H9 (cell line): ENCODE data around the gene NALCN. TPM values are rescaled to one million over a fixed set of nuclear protein-coding genes. Genes with fewer than 3 reads are reported as not detected.

Experiments
- DNase-seq: peaks from one replicate; pipeline ENCODE4 v3.0.0-alpha.2; 2017
- H2AFZ ChIP-seq: one replicate; pipeline ENCODE4 v1.6.1; 2013; ENCODE audit warnings: mild to moderate bottlenecking, low read length, control low read depth, moderate library complexity
- H2AK5ac ChIP-seq: 2 replicates; pipeline ENCODE4 v1.6.1; 2013; ENCODE audit warnings: low read length, control low read depth, mixed read lengths; ENCODE audit not compliant: insufficient read length
- H2BK120ac ChIP-seq: one replicate; pipeline ENCODE4 v1.6.1; 2013; ENCODE audit warnings: low read depth, mild to moderate bottlenecking, low read length, control low read depth, inconsistent platforms; ENCODE audit not compliant: poor library complexity, severe bottlenecking
- H2BK12ac ChIP-seq: 2 replicates; pipeline ENCODE4 v1.6.1; 2013; ENCODE audit warnings: low read length, control low read depth, mixed read lengths, low read depth; ENCODE audit not compliant: insufficient read length
- H2BK15ac ChIP-seq: 2 replicates; pipeline ENCODE4 v1.6.1; 2013; ENCODE audit warnings: low read depth, low read length, control low read depth
- H2BK20ac ChIP-seq: one replicate; pipeline ENCODE4 v1.6.1; 2013; ENCODE audit warnings: low read depth, mild to moderate bottlenecking, low read length, control low read depth, inconsistent platforms; ENCODE audit not compliant: poor library complexity, severe bottlenecking
- H2BK5ac ChIP-seq: 2 replicates; pipeline ENCODE4 v1.6.1; 2013; ENCODE audit warnings: low read length, control low read depth, mixed read lengths; ENCODE audit not compliant: insufficient read length
- H3K14ac ChIP-seq: 2 replicates; pipeline ENCODE4 v1.6.1; 2013; ENCODE audit warnings: low read length, control low read depth; ENCODE audit not compliant: insufficient read depth
- H3K18ac ChIP-seq: 2 replicates; pipeline ENCODE4 v1.6.1; 2013; ENCODE audit warnings: low read depth, mild to moderate bottlenecking, mixed read lengths, low read length, control low read depth; ENCODE audit not compliant: insufficient read length
- H3K23ac ChIP-seq: 2 replicates; pipeline ENCODE4 v1.6.1; 2013; ENCODE audit warnings: low read length, control low read depth, mixed read lengths, low read depth; ENCODE audit not compliant: insufficient read length
- H3K23me2 ChIP-seq: 2 replicates; pipeline ENCODE4 v1.6.1; 2013; ENCODE audit warnings: low read depth, mild to moderate bottlenecking, mixed read lengths, low read length, control low read depth; ENCODE audit not compliant: insufficient read length, poor library complexity, severe bottlenecking
- H3K27ac ChIP-seq: 2 replicates; pipeline ENCODE4 v1.5.1; 2013; ENCODE audit warnings: low read length, control low read depth, mixed read lengths, low read depth; ENCODE audit not compliant: insufficient read length
- H3K27me3 ChIP-seq: 2 replicates; pipeline ENCODE4 v1.6.1; 2013; ENCODE audit warnings: low read length, control low read depth, inconsistent platforms; ENCODE audit not compliant: insufficient read depth
- H3K4ac ChIP-seq: 2 replicates; pipeline ENCODE4 v1.6.1; 2013; ENCODE audit warnings: low read depth, mild to moderate bottlenecking, control low read depth, inconsistent platforms, low read length, moderate library complexity
- H3K4me1 ChIP-seq: 2 replicates; pipeline ENCODE4 v1.6.1; 2013; ENCODE audit warnings: low read length, control low read depth, inconsistent platforms; ENCODE audit not compliant: insufficient read depth
- H3K4me2 ChIP-seq: 2 replicates; pipeline ENCODE4 v1.6.1; 2013; ENCODE audit warnings: low read length, control low read depth, mixed read lengths; ENCODE audit not compliant: insufficient read length, insufficient read depth
- H3K56ac ChIP-seq: 2 replicates; pipeline ENCODE4 v1.6.1; 2013; ENCODE audit warnings: low read depth, mild to moderate bottlenecking, mixed read lengths, low read length, control low read depth; ENCODE audit not compliant: insufficient read length
- H3K79me1 ChIP-seq: 2 replicates; pipeline ENCODE4 v1.6.1; 2013; ENCODE audit warnings: low read depth, mild to moderate bottlenecking, moderate library complexity, low read length, control low read depth, inconsistent platforms; ENCODE audit not compliant: insufficient read depth, poor library complexity, severe bottlenecking
- H3K79me2 ChIP-seq: 2 replicates; pipeline ENCODE4 v1.6.1; 2013; ENCODE audit warnings: low read length, control low read depth, inconsistent platforms; ENCODE audit not compliant: insufficient read depth
- H3K9ac ChIP-seq: 2 replicates; pipeline ENCODE4 v1.6.1; 2013; ENCODE audit warnings: low read length, control low read depth, mixed read lengths; ENCODE audit not compliant: insufficient read length; ENCODE audit errors: extremely low read depth
- H3K9me3 ChIP-seq: one replicate; pipeline ENCODE4 v1.6.1; 2013; ENCODE audit warnings: low read depth, low read length, inconsistent platforms; ENCODE audit not compliant: control insufficient read depth
- H3T11ph ChIP-seq: one replicate; pipeline ENCODE4 v1.6.1; 2013; ENCODE audit warnings: mild to moderate bottlenecking, low read length, control low read depth, inconsistent platforms
- H4K20me1 ChIP-seq: one replicate; pipeline ENCODE4 v1.6.1; 2013; ENCODE audit not compliant: control insufficient read depth, insufficient read length, insufficient read depth
- H4K5ac ChIP-seq: 2 replicates; pipeline ENCODE4 v1.6.1; 2013; ENCODE audit warnings: low read depth, mild to moderate bottlenecking, mixed read lengths, low read length, control low read depth; ENCODE audit not compliant: insufficient read length
- H4K8ac ChIP-seq: replicated peaks from 2 replicates; pipeline ENCODE4 v1.6.1; 2013; ENCODE audit warnings: low read length, control low read depth, mixed read lengths, low read depth; ENCODE audit not compliant: insufficient read length
- H4K91ac ChIP-seq: 2 replicates; pipeline ENCODE4 v1.6.1; 2013; ENCODE audit warnings: low read depth, mild to moderate bottlenecking, moderate library complexity, mixed read lengths, low read length, control low read depth; ENCODE audit not compliant: insufficient read length
- H3K27ac Mint-ChIP-seq, 3 experiments: 2 replicates in 2 of 3; 3 replicates in 1 of 3; pipeline ENCODE4 v1.8.0; 2020 to 2021; ENCODE audit warnings: mixed read lengths in 3 of 3, mild to moderate bottlenecking in 1 of 3, moderate library complexity in 1 of 3
- H3K27me3 Mint-ChIP-seq: 2 replicates; pipeline ENCODE4 v1.8.0; 2021; ENCODE audit warnings: low read depth, mild to moderate bottlenecking, moderate library complexity, mixed read lengths
- H3K36me3 Mint-ChIP-seq, 3 experiments: 2 replicates in 2 of 3; 3 replicates in 1 of 3; pipeline ENCODE4 v1.8.0; 2020 to 2021; ENCODE audit warnings: low read depth in 3 of 3, mixed read lengths in 3 of 3; ENCODE audit not compliant: insufficient read depth in 1 of 3
- H3K4me1 Mint-ChIP-seq, 2 experiments: 2 replicates each; pipeline ENCODE4 v1.8.0; 2020; ENCODE audit warnings: mixed read lengths in 2 of 2
- H3K4me3 Mint-ChIP-seq, 2 experiments: 2 replicates in 1 of 2; 3 replicates in 1 of 2; pipeline ENCODE4 v1.8.0; 2020 to 2021; ENCODE audit warnings: mild to moderate bottlenecking in 2 of 2, mixed read lengths in 2 of 2, moderate library complexity in 1 of 2
- H3K9me3 Mint-ChIP-seq, 2 experiments: 2 replicates in 1 of 2; 3 replicates in 1 of 2; pipeline ENCODE4 v1.8.0; 2020; ENCODE audit warnings: mild to moderate bottlenecking in 2 of 2, mixed read lengths in 2 of 2, moderate library complexity in 1 of 2
- CTCF ChIP-seq: fragments of 200-600 bp; sonication (generic); conservative IDR thresholded peaks from 3 replicates; pipeline ENCODE4 v1.8.0; 2021; ENCODE audit warnings: antibody characterized with exemption, mild to moderate bottlenecking
- whole genome bisulfite sequencing: extraction: QIAGEN DNeasy Blood & Tissue Kit; methylation state at CpG from one replicate; pipeline ENCODE4 v1.1.7; 2013; ENCODE audit warnings: missing lambda C conversion rate, low lambda C conversion rate, mixed read lengths; ENCODE audit not compliant: insufficient read length; ENCODE audit errors: extremely low coverage; 5-methylcytosine and 5-hydroxymethylcytosine counted together
- total RNA-seq: library from RNA; stranded (reverse); gene quantifications from 2 replicates; pipeline ENCODE4 v1.2.1, GENCODE V29; 2021

The NALCN gene
- total RNA-seq, 1 experiment from 2014 or later, result 0.09 TPM

DNA sequence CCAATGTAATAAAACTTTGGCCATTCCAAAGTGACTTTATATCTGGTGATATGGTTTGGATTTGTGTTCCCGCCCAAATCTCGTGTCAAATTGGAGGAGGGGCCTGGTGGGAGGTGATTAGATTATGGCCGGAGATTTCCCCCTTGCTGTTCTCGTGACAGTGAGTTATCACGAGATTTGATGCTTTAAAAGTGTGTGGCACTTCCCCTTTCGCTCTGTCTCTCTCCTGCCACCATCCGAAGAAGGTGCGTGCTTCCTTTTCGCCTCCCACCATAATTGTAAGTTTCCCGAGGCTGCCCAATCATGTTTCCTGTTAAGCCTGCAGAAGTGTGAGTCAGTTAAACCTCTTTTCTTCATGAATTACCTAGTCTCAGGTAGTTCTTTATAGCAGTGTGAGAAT is 9.3 kb upstream of the NALCN start:
- H2BK12ac ChIP-seq, result no peak overlapping the region
- no peak overlapping the region for H3K9ac ChIP-seq
- no peak overlapping the region for H3K4me3 Mint-ChIP-seq
- peaks cover 2% of the 10 kb centered on the region; the same call in 1 of the 2 replicates for H3K27me3 Mint-ChIP-seq
- H3K27ac Mint-ChIP-seq, result no peak overlapping the region
- H4K91ac ChIP-seq, result no peak overlapping the region
- no peak overlapping the region for H2BK15ac ChIP-seq
- no peaks in the 10 kb centered on the region for H3K79me2 ChIP-seq
- WGBS, result no CpG with 5 or more reads among the region's 10 CpGs
- no peaks in the 10 kb centered on the region for H3K4me1 Mint-ChIP-seq
- no peaks in the 10 kb centered on the region for H3K79me1 ChIP-seq
- H3K4ac ChIP-seq, result no peak overlapping the region
- no peaks in the 10 kb centered on the region for H4K20me1 ChIP-seq
- H2BK20ac ChIP-seq, result no peak overlapping the region
- no peak overlapping the region for H3T11ph ChIP-seq
- no peak overlapping the region for H3K27ac ChIP-seq
- H3K56ac ChIP-seq, result no peak overlapping the region
- TF ChIP-seq CTCF, result no peak
- no peak overlapping the region for H2BK5ac ChIP-seq
- H3K18ac ChIP-seq, result no peak overlapping the region
- no peak overlapping the region for H4K8ac ChIP-seq
- no peak overlapping the region for H2AK5ac ChIP-seq
- DNase-seq, result no peak
- H3K14ac ChIP-seq, result no peak overlapping the region
- H3K23me2 ChIP-seq, result no peaks in the 10 kb centered on the region
- no peaks in the 10 kb centered on the region for H3K9me3 Mint-ChIP-seq
- no peak overlapping the region for H2AFZ ChIP-seq
- no peaks in the 10 kb centered on the region for H3K4me1 ChIP-seq
- H3K36me3 Mint-ChIP-seq, result no peaks in the 10 kb centered on the region
- no peak overlapping the region for H3K4me2 ChIP-seq
- no peak overlapping the region for H4K5ac ChIP-seq
- no peaks in the 10 kb centered on the region for H3K27me3 ChIP-seq
- H2BK120ac ChIP-seq, result no peak overlapping the region
- no peak overlapping the region for H3K23ac ChIP-seq
- no peaks in the 10 kb centered on the region for H3K9me3 ChIP-seq
